Measurements from ENCODE around the gene DNAH17.

DNA sequence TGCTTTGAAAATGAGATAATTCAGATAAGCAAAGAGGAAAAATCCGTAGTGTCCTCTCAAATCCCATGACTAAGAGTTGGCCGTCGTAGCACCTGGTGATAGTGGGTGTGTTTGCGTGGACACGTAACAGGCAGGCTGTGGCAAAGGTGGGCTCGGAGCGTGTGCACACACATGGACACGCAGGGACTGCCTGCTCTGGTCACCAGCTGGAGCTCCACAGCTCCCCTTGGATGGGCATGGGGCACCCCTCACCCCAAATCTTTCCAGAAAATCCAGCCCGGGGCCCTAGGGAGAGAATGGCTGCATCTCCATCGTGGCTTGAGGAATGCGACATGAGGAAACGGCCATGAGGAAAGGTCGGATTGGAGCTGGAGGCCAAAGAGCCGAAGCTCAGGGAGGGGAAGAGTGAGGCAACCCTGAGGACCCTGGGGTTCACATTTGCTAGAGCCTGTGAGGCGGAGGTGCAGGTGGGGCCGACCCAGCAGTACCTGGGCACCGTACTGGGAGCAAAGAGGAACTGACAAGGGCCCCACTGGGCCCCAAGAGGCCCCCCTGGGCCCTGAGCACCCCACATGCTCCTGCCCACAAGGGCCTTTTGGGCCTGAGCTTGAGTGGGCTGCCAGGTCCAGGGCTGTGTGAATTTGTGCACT is 51.6 kb downstream of the DNAH17 start:
- TF ChIP-seq, protein P1, sequence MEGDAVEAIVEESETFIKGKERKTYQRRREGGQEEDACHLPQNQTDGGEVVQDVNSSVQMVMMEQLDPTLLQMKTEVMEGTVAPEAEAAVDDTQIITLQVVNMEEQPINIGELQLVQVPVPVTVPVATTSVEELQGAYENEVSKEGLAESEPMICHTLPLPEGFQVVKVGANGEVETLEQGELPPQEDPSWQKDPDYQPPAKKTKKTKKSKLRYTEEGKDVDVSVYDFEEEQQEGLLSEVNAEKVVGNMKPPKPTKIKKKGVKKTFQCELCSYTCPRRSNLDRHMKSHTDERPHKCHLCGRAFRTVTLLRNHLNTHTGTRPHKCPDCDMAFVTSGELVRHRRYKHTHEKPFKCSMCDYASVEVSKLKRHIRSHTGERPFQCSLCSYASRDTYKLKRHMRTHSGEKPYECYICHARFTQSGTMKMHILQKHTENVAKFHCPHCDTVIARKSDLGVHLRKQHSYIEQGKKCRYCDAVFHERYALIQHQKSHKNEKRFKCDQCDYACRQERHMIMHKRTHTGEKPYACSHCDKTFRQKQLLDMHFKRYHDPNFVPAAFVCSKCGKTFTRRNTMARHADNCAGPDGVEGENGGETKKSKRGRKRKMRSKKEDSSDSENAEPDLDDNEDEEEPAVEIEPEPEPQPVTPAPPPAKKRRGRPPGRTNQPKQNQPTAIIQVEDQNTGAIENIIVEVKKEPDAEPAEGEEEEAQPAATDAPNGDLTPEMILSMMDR (IDR thresholded peaks at IDR 0.05), result no peak
- no peak for TF ChIP-seq EP300 (IDR thresholded peaks at IDR 0.05; ENCODE audit: borderline replicate concordance in 1 of 2, low read depth in 1 of 2, low read length in 1 of 2)
- no peak for TF ChIP-seq EZH2phosphoT487 (IDR thresholded peaks at IDR 0.05; ENCODE audit: borderline replicate concordance, low read depth)
- TF ChIP-seq, protein P2, sequence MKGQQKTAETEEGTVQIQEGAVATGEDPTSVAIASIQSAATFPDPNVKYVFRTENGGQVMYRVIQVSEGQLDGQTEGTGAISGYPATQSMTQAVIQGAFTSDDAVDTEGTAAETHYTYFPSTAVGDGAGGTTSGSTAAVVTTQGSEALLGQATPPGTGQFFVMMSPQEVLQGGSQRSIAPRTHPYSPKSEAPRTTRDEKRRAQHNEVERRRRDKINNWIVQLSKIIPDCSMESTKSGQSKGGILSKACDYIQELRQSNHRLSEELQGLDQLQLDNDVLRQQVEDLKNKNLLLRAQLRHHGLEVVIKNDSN (IDR thresholded peaks at IDR 0.05; ENCODE audit: borderline replicate concordance, low read depth), result no peak
- no peak for TF ChIP-seq GABPA (IDR thresholded peaks at IDR 0.05; ENCODE audit: low read depth)
- no peak for TF ChIP-seq RCOR1 (IDR thresholded peaks at IDR 0.05; ENCODE audit: low read length)

Measured in SK-N-SH (cell line).